Gastrocnemius medialis (tissue), 4 donors: ENCODE results near the gene TADA2A.

Experiments used
- CTCF ChIP-seq, 5 experiments: fragments of 450-650 bp in 3 of 5; fragments of 200-600 bp in 2 of 5; sonication (generic) in 2 of 5; IDR thresholded peaks in 4 of 5; conservative IDR thresholded peaks in 1 of 5; 1 replicate in 4 of 5; 2 replicates in 1 of 5; pipeline ENCODE4 v1.5.1; 2016 to 2019; ENCODE audit warnings: antibody characterized with exemption in 5 of 5, mild to moderate bottlenecking in 3 of 5, moderate library complexity in 3 of 5
- POLR2A ChIP-seq, 2 donors: fragments of 450-650 bp; IDR thresholded peaks; one replicate each; pipeline ENCODE4 v1.6.1; 2017; ENCODE audit warnings: antibody characterized with exemption in 2 of 2, mild to moderate bottlenecking in 2 of 2, moderate library complexity in 2 of 2

GRCh38 chr17:37405955-37406634, 591 bp upstream of the TADA2A start:
- TF ChIP-seq CTCF (IDR thresholded peaks at IDR 0.05 in 4 of 5, conservative IDR thresholded peaks at IDR 0.05 in 1 of 5) (no peak), POLR2A (IDR thresholded peaks at IDR 0.05) (no peak)
